MCF 10A (cell line): Measurements from ENCODE around the gene PAX2. TPM values are rescaled to one million over a fixed set of nuclear protein-coding genes. Genes with fewer than 3 reads are reported as not detected.

Experiments used
- BruUV-seq: library from RNA; stranded (reverse); fragments of 400-500 nt; replicated peaks from 2 replicates; lab custom pipeline; 2021; lab: Mats Ljungman, UMichigan
- CTCF ChIA-PET: fragments of 300-600 bp; sonication (Branson Sonifier 250); formaldehyde crosslinking; extraction: SDS; loops from one replicate; lab custom pipeline; 2021; ENCODE audit warnings: antibody characterized with exemption, inconsistent platforms; lab: Yijun Ruan, JAX
- POLR2A ChIA-PET: fragments of 300-600, 350-650 bp; sonication (Branson Sonifier 250); formaldehyde crosslinking; extraction: SDS; loops from one replicate; lab custom pipeline; 2020; ENCODE audit warnings: antibody characterized with exemption, inconsistent platforms; lab: Yijun Ruan, JAX
- DNase-seq: peaks from one replicate; pipeline ENCODE4 v3.0.0-alpha.2; 2018; ENCODE audit not compliant: unreplicated experiment
- H3K27ac Mint-ChIP-seq: one replicate; pipeline ENCODE4 v1.8.0; 2022; ENCODE audit warnings: mild to moderate bottlenecking, low read depth, mixed read lengths; ENCODE audit not compliant: unreplicated experiment
- H3K27me3 Mint-ChIP-seq: one replicate; pipeline ENCODE4 v1.8.0; 2022; ENCODE audit warnings: mixed read lengths; ENCODE audit not compliant: insufficient read depth, unreplicated experiment
- H3K36me3 Mint-ChIP-seq: one replicate; pipeline ENCODE4 v1.8.0; 2022; ENCODE audit warnings: mild to moderate bottlenecking, moderate library complexity, mixed read lengths; ENCODE audit not compliant: insufficient read depth, unreplicated experiment
- H3K4me1 Mint-ChIP-seq: one replicate; pipeline ENCODE4 v1.8.0; 2022; ENCODE audit warnings: mixed read lengths; ENCODE audit not compliant: insufficient read depth, unreplicated experiment
- H3K4me3 Mint-ChIP-seq: one replicate; pipeline ENCODE4 v1.8.0; 2022; ENCODE audit warnings: mild to moderate bottlenecking, moderate library complexity, mixed read lengths; ENCODE audit not compliant: unreplicated experiment
- H3K9me3 Mint-ChIP-seq: one replicate; pipeline ENCODE4 v1.8.0; 2022; ENCODE audit warnings: mixed read lengths; ENCODE audit not compliant: unreplicated experiment
- intact Hi-C: fragments of 100-400 bp; cut with micrococcal nuclease; formaldehyde crosslinking; loops from 2 replicates; pipeline ENCODE4 v1.14.1; 2022
- total RNA-seq: library from RNA; stranded (reverse); gene quantifications from 2 replicates; pipeline ENCODE4 v1.2.3, GENCODE V29; 2022
- TF ChIP-seq, protein P1 (sequence below): fragments of 200-600 bp; IDR thresholded peaks from one replicate; pipeline ENCODE4 v1.8.0; 2022; ENCODE audit warnings: antibody characterized with exemption, mild to moderate bottlenecking; ENCODE audit not compliant: unreplicated experiment

PAX2 gene
- total RNA-seq, 1 experiment from 2014 or later, result not detected

DNA sequence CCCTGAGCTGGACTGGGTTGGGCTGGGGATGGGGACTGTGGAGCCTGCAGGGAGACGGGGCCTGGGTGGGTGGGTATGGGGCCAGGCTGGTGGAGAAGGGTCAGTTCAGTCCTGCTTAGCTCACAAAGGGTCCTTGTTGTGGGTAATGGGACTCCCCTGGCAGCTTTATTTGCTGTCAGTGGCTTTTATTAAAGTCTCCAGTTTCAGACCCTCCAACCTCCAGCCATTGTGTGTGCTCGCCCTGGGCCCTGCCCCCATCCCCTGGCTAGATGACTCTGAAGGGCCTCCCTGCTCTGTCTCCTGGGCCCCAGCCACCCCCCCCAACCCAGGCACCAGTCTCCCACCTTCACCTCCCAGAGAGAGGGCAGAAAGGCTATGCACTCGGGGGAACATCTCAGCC lies 123.0 kb downstream of the PAX2 start:
- POLR2A ChIA-PET, result no interaction called here
- Mint-ChIP-seq H3K27ac (no peak overlapping the region), H3K9me3 (no peaks in the 10 kb centered on the region), H3K4me3 (no peak overlapping the region), H3K4me1 (no peaks in the 10 kb centered on the region), H3K36me3 (no peaks in the 10 kb centered on the region), H3K27me3 (peaks cover 25% of the 10 kb centered on the region)
- no peak for DNase-seq
- TF ChIP-seq, protein P1, sequence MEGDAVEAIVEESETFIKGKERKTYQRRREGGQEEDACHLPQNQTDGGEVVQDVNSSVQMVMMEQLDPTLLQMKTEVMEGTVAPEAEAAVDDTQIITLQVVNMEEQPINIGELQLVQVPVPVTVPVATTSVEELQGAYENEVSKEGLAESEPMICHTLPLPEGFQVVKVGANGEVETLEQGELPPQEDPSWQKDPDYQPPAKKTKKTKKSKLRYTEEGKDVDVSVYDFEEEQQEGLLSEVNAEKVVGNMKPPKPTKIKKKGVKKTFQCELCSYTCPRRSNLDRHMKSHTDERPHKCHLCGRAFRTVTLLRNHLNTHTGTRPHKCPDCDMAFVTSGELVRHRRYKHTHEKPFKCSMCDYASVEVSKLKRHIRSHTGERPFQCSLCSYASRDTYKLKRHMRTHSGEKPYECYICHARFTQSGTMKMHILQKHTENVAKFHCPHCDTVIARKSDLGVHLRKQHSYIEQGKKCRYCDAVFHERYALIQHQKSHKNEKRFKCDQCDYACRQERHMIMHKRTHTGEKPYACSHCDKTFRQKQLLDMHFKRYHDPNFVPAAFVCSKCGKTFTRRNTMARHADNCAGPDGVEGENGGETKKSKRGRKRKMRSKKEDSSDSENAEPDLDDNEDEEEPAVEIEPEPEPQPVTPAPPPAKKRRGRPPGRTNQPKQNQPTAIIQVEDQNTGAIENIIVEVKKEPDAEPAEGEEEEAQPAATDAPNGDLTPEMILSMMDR, result no peak
- CTCF ChIA-PET, result interaction anchor here (0.9 to 2.2 kb wide), 2 partner anchors 10 to 11 kb away, joined by 3 to 10 read pairs; no protein-coding TSS in a partner anchor
- intact Hi-C loops, result no loop called here
- no TSS peak for BruUV-seq

DNA sequence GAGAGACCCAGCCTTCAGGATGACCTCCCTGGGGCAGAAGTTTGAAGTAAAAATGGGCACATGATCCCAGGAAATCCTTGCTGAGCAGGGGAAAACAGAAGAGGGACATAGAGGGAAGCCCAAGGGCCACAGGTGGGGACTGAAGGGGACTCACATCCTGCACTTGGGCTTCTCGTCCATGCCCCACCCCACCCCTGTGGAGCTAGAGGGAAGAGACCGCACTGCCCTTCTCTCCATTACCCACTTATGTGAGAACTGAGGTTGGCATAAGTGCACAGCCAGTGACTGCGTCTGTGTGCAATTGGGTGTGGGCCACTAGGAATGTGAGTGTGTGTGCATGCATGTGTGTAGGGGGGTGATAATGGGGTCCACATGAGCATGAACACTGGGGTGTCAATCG lies 124.0 kb downstream of the PAX2 start:
- H3K4me1 Mint-ChIP-seq, result no peaks in the 10 kb centered on the region
- POLR2A ChIA-PET, result no interaction called here
- no peak overlapping the region for H3K27ac Mint-ChIP-seq
- intact Hi-C loops, result no loop called here
- peaks cover 25% of the 10 kb centered on the region for H3K27me3 Mint-ChIP-seq
- CTCF ChIA-PET, result interaction anchor here (0.9 to 1.1 kb wide), 3 partner anchors 12 to 435 kb away, joined by 3 to 4 read pairs (median 4); no protein-coding TSS in a partner anchor
- no peak overlapping the region for H3K4me3 Mint-ChIP-seq
- TF ChIP-seq, protein P1, result no peak
- no peaks in the 10 kb centered on the region for H3K9me3 Mint-ChIP-seq
- DNase-seq, result no peak
- BruUV-seq, result no TSS peak
- no peaks in the 10 kb centered on the region for H3K36me3 Mint-ChIP-seq

DNA sequence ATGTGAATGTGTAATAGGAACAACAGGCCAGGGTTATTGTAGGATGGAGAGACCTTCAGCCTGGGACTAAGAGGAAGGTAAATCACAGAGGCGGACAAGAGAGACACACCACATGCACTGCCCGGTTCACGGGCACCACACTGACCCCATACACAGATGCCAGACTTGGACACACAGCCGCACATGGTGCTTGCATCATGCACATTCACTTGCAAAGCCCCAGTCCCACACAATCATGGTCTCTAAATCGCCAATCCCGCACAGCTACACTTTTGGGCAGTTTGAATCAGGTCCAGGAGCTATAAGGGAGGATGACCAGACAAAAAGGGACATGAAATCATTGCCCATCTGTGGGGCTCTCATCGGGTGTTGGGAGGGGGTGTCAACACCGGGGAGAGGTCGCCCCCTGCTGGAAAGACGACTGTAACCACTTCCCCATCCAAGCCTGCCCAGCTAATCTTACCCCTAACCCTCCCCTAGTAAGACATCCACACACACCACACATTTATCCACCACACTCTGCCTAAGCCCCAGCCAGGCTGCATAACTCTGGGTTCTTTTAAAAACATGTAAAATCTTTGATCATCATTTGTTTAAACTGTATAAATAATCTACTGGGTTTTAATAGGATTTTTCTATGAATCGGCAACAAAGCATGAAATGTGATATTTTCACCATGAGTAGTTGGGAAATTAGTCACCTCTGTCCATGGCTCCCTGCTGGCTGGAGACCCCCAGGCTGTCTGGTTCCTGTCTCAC lies 126.8 kb downstream of the PAX2 start:
- intact Hi-C loops, result loop anchor here (1.0 to 10.0 kb wide), 2 partner anchors 309 to 337 kb away; partner anchors contain the start of gene HIF1AN
- Mint-ChIP-seq H3K27ac (no peak overlapping the region), H3K4me3 (no peak overlapping the region), H3K36me3 (no peaks in the 10 kb centered on the region), H3K9me3 (no peaks in the 10 kb centered on the region), H3K27me3 (peaks cover 5% of the 10 kb centered on the region), H3K4me1 (no peaks in the 10 kb centered on the region)
- DNase-seq, result peak; percentile 65
- POLR2A ChIA-PET, result interaction anchor here (0.6 kb wide), 1 partner anchor 46 kb away, joined by 3 read pairs; no protein-coding TSS in a partner anchor
- CTCF ChIA-PET, result interaction anchor here (0.5 to 2.0 kb wide), 31 partner anchors 10 to 524 kb away, joined by 3 to 10 read pairs (median 4); partner anchors contain the start of gene HIF1AN
- BruUV-seq, result no TSS peak
- TF ChIP-seq, protein P1, result peak; percentile 65

DNA sequence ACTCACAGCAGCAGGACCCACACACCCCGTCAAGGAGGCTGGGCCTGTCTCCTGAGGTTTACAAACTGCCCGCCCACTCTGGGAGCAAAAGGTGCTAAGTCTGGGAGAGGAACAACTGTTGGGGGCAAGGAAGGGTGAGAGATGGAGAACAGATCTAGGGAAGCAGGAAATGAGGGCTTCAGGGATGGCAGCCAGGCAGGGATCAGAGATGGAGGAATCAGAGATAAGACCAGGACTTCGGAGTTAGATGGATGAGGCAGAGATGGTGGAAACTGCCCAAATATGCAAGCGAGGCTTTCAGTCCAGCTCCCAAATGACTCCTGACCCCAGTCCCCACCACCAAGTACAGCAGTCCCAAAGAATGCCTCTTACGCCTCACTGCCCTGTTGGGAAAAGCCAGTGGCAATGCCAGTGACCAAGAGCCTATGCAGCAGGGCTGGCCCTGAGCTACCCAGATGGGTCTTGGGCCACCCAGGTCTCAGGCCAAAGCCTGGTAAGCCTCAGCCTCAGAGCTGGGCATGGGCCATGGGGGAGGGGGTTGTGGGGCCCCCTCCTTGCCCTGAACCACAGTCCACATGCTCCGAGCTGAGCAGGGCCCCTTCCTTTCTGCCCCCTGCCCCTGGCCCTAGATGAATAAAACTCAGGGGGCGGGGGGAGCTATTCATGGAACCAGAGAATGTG lies 127.9 kb downstream of the PAX2 start:
- Mint-ChIP-seq H3K27me3 (no peaks in the 10 kb centered on the region), H3K9me3 (no peaks in the 10 kb centered on the region), H3K4me3 (no peak overlapping the region), H3K4me1 (peaks cover 3% of the 10 kb centered on the region), H3K36me3 (no peaks in the 10 kb centered on the region), H3K27ac (no peak overlapping the region)
- intact Hi-C loops, result loop anchor here (10.0 kb wide), 1 partner anchor 338 kb away; the partner anchor contains the start of gene HIF1AN
- BruUV-seq, result no TSS peak
- TF ChIP-seq, protein P1, result no peak
- CTCF ChIA-PET, result interaction anchor here (0.6 to 2.0 kb wide), 3 partner anchors 14 to 355 kb away, joined by 3 to 10 read pairs (median 3); no protein-coding TSS in a partner anchor
- no peak for DNase-seq
- POLR2A ChIA-PET, result no interaction called here
